Measurements from ENCODE around the gene APAF1.

- TF ChIP-seq, protein P1, sequence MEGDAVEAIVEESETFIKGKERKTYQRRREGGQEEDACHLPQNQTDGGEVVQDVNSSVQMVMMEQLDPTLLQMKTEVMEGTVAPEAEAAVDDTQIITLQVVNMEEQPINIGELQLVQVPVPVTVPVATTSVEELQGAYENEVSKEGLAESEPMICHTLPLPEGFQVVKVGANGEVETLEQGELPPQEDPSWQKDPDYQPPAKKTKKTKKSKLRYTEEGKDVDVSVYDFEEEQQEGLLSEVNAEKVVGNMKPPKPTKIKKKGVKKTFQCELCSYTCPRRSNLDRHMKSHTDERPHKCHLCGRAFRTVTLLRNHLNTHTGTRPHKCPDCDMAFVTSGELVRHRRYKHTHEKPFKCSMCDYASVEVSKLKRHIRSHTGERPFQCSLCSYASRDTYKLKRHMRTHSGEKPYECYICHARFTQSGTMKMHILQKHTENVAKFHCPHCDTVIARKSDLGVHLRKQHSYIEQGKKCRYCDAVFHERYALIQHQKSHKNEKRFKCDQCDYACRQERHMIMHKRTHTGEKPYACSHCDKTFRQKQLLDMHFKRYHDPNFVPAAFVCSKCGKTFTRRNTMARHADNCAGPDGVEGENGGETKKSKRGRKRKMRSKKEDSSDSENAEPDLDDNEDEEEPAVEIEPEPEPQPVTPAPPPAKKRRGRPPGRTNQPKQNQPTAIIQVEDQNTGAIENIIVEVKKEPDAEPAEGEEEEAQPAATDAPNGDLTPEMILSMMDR (conservative IDR thresholded peaks at IDR 0.05): no peak
- TF ChIP-seq EZH2 (IDR thresholded peaks at IDR 0.05; ENCODE audit: low read depth): no peak
Measured at GRCh38 chr12:98750511-98750910, 105.4 kb downstream of the APAF1 start.
